GM21723 (cell line): Measurements from ENCODE around the gene PTPMT1.
A peak's percentile ranks its signal among the peaks of the same experiment; 100 is the strongest.

Source experiments
- ATAC-seq: cut with Tn5 transposase; IDR thresholded peaks from one replicate; pipeline ENCODE4 v1.9.1; 2021; ENCODE audit warnings: mild to moderate bottlenecking, moderate library complexity; ENCODE audit not compliant: unreplicated experiment

The PTPMT1 gene

DNA sequence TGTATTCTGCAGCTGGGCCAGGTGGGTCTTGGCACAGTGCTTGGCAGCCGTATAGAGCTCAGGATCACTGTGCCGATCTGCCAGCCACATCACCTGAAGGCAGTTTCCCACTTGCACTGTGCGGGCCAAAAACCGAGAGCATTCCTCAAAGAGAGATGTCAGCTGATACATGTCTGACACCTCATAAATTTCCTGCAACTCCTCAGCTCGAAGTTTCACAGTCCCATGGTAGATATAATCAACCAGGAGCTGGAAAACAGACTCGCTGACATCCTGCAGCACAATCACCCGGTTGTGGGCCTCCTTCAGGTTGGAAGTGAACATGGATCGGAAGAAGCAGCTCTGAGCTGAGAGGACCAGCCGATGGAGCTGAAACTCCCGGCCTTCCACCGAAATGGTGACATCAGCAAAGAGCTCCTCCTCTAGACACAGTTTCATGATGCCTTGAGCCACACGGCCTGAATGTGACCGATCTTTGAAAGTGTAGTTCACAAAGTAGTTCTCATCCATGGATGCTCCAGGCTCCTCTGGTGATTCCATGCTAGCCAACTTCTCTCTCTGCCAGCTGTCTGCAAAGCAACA lies 12.2 kb downstream of the PTPMT1 start:
- ATAC-seq, result no peak

DNA sequence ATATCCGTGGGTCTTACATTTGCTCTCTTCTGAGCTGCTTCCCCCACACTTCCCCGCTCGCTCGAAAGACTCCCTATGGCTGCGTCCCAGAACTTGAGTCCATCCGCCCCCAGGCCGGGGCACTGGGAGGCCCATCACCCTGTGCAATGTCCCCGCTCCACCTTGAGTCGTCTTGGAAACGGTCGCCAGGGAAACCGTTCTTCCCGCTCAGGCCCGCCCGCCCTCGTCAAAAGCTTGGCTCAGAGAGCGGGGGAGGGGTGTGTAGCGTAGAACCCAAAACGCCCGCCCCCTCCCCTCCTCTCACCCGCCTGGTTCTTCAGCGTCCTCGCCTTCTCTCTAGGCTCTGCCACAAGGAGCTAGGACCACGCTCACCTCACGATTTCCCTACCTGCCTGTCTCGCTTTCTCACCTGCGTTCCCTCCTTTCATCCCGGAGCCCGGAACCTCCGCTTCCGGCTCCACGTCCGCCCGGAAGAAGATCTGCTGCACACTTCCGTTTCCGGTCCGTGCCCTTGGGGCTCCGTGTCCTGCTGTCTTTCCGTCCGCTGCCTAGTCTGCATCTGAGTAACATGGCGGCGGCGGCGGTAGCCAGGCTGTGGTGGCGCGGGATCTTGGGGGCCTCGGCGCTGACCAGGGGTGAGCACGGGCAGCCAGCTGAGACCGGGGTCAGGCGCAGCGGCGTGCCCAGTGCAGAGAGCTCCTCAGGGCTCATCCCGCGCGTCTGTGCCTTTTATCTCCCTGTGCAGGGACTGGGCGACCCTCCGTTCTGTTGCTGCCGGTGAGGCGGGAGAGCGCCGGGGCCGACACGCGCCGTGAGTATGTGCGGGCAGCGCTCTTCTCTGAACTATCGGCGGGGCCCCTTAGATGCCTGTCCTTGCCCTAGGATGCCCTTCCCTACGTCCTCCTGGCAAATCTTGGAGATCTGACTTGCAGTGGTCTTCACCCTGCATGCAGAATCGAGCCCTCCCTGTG lies 13.4 kb downstream of the PTPMT1 start, which contains the start of the genes KBTBD4 and NDUFS3:
Gene KBTBD4 (minus strand): TSS at position 447 of the 971 bp plus-strand sequence. CDS start 19 bp downstream, at position 428.
Gene NDUFS3 (plus strand): TSS at position 551 of the 971 bp plus-strand sequence. CDS start 18 bp downstream, at position 569.
- peak; percentile 92 for ATAC-seq

DNA sequence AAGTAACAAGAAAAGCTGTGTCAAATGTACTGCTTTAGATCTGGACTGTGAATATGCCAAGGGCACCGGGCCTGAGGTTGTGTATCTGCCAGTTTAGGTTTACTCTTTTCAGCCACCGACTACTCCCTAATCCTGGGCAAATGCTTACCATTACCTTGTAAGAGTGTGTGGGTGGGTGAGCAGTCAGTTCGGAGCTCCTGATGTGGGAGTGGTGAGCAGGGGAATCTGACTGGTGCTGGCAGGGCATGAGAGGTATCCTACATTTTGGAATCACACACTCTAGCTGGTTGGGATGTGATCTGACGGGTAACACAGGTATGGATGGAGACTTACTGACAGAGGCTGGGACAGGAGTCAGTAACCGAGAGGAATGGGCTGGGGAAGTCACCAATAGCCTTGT lies 18.4 kb downstream of the PTPMT1 start:
- ATAC-seq, result no peak

DNA sequence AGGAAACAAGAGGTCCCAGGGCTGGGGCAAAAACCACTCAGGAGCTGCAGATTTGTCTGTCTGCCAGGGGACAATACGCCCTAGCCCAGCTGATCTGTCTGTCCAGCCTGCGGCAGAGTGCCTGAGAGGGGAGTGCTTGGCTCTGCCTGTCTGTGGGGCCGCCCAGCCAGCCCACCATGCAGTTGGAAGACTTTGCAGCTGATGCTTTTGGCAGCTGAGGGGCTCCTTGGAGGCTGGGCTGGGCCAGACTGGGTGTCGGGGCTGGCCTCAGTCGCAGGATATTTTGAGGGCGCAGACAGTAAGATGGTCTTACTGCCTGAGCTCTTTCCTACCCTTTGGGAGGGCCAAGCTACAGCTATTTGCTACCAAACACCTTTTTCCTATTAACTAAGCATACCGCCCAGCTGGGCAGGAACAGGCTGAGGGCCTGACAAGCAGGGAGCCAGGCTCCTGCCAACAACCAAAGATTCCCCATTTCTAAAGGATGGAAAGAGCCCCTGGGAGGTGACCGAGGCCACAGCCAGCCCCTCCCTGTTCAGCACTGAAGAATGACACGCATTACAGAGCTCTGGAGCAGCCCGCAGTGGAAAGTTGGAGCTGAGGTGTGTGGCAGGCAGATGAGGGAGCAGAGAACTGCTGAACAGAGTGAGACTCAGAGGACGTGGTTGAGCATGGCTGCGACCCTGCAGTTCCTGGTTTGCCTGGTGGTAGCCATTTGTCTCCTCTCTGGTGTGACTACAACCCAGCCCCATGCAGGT lies 20.9 kb downstream of the PTPMT1 start, which contains the start of gene FAM180B:
Gene FAM180B (plus strand): TSS at position 581 of the 758 bp plus-strand sequence. CDS start 91 bp downstream, at position 672.
- ATAC-seq, result no peak

DNA sequence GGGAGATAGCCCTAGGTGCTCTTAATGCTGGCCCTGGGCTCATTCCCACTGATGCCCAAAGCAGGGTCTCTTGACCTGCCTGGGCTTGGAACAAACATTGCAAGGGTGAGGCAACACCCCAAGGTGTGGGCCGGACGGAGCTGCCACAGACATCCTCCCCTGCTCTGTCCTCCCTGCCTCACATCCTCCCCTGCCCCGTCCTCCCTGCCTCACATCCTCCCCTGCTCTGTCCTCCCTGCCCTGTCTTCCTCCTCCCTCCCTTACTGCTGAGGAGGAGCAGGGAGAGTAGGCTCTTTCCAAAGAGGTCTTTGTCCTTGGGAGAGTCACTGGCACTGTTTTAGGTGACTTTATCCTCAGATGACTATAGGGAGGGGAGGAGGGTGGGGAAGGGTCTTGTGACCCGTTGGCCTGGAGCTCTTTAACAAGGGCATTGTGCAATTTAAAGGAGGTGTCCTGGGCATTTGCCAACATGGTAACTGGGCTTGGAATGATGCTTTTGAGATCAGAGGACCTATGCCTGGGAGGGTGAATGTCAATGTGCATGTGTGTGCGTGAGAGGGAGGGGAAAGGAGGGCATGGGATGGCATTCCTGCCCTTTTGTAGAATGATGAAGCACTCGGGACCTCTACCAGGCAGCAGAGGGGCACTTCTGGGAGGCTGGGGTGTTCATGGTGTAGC lies 21.8 kb downstream of the PTPMT1 start:
- ATAC-seq, result no peak

DNA sequence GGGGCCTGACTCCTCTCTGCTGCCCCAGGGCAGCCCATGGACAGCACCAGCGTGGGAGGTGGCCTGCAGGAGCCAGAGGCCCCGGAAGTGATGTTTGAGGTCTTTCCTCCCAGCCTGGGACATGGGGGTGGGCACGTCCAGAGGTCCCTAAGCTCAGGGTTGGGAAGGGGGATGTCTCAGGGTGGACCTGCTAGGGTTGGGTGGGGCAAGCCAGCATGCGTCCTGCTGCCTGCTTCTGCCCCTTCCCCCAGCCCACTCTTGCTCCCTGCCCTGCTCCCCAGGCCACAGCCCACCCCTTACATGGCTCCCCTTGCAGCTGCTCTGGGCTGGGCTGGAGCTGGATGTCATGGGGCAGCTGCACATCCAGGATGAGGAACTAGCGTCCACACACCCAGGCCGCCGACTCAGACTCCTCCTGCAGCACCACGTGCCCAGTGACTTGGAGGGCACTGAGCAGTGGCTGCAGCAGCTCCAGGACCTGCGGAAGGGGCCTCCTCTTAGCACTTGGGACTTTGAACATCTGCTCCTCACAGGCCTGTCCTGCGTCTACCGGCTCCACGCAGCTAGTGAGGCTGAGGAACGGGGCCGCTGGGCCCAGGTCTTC lies 22.4 kb downstream of the PTPMT1 start:
- ATAC-seq, result no peak

DNA sequence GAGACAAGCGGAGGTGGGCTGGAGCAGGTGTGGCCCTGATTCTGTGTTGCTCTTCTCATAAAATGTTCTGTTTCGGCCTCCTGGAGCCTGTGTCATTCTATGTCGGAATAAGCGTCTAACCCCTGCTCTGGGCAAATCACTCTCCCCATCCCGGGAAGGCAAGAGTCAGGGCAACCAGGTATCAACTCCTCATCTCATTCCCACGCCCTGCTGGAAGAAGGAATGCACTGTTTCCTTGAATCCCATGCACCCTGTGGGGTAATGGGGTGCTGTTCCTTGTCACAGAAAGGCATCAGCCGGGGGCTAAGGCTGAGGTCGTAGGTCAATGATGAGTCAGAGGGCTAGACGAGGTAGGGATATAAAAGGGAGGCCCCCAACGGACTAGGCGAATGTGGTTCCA lies 23.7 kb downstream of the PTPMT1 start:
- no peak for ATAC-seq

DNA sequence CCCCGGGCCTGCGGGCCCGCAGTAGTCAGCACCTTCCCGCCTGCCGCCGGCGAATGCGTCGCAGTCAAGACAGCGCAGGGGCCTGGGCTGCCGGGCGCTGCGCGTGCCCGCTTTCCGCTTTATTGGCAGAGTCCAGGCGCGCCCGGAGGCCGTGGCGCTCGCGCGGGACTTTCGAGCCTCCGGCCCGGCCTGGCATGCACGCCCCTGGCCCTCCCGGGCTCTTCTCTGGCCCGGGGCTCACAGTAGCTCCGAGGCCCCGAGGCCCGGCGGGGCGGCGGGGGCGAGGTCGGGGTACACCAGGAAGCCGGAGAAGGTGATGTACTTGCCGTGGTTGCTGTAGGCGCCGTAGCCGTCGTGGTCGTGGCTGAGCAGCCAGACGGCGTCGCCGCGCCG lies 24.2 kb downstream of the PTPMT1 start:
- ATAC-seq, result no peak

DNA sequence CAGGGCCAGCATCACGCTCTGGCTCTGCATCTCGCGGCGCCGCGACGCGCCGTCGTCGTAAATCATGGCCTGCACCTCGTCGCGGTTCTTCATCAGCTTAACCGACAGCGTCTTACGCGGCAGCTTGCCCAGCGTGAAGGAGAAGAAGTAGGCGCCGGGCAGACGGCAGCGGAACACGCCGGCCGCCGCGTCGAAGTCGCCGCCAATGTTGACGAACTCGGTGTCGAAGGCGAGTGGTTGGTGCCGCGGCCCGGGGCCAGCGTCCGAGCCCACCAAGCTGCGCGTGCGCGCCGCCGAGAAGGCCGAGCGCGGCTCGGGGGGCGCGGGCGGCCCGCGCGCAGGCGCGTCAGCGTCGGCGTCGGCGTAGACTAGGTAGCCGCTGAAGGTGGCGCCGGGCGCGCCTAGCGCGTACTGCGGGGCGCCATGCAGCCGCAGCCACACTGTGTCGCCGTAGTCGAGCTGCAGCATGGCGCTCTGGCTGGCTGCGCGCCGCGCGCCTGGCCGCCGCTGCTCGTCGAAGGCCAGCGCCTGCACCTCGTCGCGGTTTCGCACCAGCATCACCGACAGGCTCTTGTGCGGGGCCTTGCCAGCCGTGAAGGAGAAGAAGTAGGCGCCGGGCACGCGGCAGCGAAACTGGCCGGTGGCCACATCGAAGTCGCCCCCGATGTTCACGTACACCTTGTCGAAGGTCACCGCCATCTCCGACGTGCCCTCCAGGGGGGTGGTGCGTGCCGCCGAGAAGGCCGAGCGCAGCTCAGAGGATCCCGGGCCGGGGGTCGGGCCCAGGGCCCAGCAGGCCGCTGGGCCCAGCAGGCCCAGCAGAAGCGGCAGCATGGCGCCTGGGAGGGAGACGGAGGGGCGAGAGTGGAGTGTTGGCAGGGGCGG lies 24.8 kb downstream of the PTPMT1 start:
- ATAC-seq, result no peak

DNA sequence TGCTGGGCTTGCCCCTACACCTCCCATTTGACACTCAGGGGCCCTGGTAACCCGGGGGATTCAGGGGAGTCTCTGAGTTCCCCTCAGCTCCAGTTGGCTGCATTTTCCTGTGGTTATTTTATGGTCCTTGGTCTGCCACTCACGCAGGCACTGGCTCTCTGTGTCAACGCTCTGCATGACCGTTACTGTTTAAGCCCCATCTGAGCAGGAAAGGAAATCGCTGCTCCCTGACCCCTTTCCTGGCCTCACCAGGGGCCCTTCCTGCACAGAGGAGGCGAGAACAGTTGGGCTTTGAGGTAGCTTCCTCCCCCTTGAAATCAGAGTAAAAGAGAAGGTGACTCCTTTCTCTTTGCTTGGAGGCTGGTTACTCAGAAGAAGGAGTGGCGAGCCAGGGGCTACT lies 26.4 kb downstream of the PTPMT1 start:
- no peak for ATAC-seq

DNA sequence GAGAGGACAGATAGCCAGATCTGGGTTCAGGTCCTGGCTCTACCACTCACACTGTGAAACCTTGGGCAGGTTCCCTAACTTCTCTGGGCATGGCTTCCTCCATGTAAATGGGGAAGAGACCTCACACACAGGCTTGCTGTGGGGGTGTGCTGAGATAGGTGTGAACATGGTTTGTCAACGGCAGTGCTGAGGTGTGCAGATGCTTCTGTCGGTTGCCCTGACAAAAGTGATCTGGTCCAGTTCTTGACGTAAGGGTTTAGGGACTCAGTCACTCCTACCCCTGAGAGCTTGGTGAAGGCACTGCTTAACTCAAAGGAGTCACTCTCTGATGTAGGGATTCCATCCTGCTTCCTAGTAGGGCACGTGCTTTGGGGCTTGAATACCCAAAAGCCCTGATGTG lies 26.9 kb downstream of the PTPMT1 start:
- ATAC-seq, result no peak

DNA sequence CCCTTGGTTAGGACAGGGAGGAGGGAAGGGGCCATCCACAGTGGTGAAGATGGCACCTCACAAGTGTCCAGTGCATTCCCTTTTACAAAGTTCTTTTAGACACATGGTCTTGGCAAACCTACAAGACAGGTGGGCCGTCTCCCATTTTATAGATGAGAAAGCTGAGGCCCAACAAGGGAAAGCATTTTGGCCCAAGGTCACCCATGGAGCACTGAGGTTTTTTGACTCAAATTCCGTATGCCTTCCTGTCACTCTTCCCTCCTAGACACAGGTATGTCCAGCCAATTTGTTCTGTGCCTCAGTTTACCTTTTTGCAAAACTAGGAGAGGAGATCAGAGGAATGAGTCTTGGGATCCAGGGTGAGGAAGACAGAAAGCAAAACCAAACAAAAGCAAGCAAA lies 27.6 kb downstream of the PTPMT1 start:
- ATAC-seq, result no peak

DNA sequence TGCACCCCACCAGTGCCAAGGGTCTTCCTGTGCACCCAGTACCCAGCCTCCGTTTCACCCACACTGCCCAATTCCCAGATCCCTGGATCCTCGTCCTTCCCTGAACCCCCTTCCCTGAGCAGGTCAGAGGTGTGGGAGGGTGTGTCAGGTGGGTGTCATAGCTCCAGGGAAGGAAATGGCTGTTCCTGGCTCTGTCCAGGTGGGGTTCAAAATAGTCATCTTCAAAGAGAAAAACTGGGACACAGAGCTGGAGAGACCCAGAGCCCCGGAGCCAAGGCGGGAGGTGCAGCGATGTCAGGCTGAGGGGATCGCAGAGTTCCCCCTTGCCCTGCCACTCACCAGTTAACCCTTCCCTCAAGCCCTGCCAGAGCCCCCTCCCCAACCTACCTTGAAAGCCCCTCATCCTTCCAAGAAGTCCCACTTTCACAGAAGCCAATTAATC lies 28.1 kb downstream of the PTPMT1 start:
- no peak for ATAC-seq

DNA sequence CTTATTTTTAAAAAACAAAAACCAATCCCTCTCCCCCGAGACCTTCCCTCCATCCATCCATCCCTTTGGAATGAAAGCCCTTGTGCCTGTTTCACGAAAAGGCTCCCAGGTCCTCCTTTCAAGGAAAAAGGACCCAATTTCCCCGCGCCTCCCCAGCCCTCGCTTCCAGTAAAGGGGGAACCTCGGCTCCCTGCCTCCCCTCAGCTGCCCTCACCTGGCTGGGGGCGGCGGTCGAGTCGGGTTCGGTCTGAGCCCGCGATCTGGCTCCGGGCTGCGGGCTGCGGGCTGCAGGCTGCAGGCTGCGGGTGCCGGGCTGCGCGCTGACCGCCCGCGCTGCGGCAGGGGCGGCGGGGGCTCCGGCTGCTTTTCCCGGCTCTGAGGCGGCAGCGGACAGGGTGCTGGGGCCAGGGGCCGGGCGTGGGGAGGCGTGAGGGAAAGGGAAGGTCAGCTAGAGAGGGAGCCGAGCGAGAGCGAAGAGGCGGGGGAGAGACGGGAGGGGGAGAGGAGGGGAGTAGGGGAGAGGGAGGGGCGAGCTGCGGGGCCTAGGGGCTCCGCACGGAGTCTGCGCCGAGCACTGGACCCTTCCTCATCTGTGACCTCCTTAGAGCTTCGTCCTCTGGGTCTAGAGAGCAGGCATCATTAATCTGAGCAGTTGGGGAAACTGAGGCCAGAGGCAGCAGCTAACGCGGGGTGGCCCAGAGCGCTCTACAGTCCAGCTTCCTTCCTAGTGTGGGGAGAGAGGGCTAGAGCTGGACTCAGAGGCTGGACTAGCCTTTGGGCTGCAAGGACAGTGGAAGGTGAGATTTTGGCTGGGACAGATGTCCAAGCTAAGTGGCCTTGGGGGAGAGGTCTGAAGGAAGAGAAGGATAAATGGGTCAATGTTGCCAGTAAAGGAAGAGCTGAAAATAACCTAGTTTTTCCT lies 28.8 kb downstream of the PTPMT1 start, which contains the start of gene C1QTNF4:
Gene C1QTNF4 (minus strand): TSS at position 478 of the 922 bp plus-strand sequence. CDS start 3,601 bp downstream, outside the sequence.
- no peak for ATAC-seq

DNA sequence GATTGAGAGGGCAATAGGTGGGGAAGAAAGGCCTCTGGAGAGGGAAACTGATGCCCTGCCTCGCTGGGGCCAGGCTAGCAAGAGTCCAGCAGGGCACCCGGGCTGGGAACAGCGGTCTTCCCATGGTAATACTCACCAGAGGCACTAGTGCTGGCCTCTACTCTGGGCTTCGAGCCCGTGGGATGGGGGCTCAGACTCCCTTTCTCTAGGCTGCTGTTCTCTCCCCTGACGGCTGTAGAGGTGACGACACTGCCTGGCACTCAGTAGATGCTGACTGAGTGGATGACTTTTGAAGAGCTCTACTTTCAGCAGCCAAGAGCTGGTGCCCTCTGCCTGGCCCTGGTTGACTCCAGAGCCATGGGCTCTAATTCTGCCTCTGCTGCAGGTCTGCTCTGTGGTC lies 29.6 kb downstream of the PTPMT1 start:
- no peak for ATAC-seq

DNA sequence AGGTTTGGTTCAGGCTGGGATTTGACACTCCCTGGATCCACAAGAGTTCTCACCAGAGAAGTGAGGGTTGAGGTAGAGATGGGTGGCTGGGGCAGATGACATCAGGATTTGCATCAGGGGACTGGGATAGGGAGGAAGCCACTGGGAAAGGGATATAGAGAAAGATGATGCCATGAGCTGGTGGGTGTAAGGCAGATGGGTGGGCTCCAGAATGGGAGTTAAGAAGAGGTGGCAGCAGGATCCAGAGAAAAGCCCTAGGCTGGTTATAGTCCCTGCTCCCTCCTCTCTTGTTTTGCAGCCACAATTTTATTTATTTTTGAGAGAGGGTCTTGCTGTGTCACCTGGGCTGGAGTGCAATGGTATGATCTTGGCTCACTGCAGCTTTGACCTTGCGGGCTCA lies 30.6 kb downstream of the PTPMT1 start:
- ATAC-seq, result no peak

DNA sequence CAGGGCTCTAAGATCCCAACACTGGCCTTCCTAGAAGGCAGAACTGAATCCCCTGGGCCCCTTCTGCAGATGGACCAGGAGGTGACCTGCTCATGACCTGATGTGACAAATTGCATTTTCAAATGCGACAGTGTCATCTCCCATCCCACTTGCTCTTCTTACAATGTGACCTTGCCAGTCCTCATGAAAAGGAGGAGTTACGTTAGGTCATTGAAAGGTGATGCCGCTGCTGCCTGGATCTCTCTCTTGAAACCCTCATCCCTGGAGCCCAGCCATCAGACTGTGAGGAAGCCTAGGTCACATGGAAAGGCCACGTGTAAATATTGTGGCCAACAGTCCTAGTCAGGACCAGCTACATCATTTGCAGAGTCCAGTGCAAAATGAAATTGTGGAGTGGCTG lies 34.5 kb downstream of the PTPMT1 start:
- no peak for ATAC-seq

DNA sequence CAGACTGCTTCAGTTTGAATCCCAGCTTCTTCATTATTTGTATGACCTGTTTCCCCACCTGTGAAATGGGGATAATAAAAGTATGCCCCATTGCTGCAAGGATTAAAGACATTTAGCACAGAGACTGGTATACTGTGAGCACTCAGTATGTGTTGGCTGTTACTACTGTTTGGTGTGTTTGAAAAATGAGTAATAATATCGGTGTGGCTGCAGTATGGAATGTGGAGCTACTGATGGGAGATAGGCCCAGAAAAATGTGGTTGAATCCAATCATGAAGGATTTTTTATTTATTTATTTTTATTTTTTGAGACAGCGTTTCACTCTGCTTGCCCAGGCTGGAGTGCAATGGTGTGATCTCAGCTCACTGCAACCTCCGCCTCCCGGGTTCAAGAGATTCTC lies 37.9 kb downstream of the PTPMT1 start:
- no peak for ATAC-seq
